OCI-LY7 (cell line): ENCODE results near the gene PIH1D2.

Source experiments
- CTCF ChIP-seq: fragments of 200-600 bp; sonication (generic); conservative IDR thresholded peaks from 2 replicates; pipeline ENCODE4 v1.5.1; 2014; ENCODE audit warnings: mild to moderate bottlenecking, antibody characterized with exemption, low read length, moderate library complexity, mixed read lengths
- EZH2phosphoT487 ChIP-seq: fragments of 200-600 bp; sonication (generic); IDR thresholded peaks from 2 replicates; pipeline ENCODE4 v1.6.1; 2018; ENCODE audit warnings: low read depth, borderline replicate concordance, mild to moderate bottlenecking, mixed run types, antibody characterized with exemption, low read length, moderate library complexity, mixed read lengths

- TF ChIP-seq EZH2phosphoT487: no peak
- TF ChIP-seq CTCF: no peak
Measured at GRCh38 chr11:112062923-112063322, 10.9 kb downstream of the PIH1D2 start.
